ENCODE measurements around the gene TEX50. TPM values are rescaled to one million over a fixed set of nuclear protein-coding genes. Genes with fewer than 3 reads are reported as not detected.
"Not testable (repeated sequence)": the region's sequence is repeated elsewhere in the genome, so short reads cannot be mapped to it uniquely, and the experiment has no call there.

Gene TEX50
- total RNA-seq, 1 donor from 2014 or later = not detected

DNA sequence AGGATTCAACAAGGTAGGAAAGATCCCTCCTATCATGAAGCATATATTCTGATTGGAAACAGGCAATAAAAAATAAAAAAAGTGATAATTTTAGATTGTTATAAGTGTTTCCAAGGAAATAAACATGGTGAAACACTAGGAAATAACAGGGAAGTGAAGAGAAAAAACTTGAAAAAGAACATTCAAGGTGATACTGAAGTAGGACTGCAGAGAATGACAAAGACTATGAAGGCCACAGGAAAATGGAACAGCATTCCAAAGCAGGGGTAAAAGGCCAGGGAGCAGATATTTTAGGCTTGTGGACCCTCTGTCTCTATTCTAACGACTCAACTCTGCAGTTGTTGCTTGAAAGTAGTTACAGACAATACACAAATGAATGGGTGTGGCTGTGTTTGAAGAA lies 26.6 kb downstream of the TEX50 start:
- intact Hi-C loops (cut with micrococcal nuclease) = no loop called here

DNA sequence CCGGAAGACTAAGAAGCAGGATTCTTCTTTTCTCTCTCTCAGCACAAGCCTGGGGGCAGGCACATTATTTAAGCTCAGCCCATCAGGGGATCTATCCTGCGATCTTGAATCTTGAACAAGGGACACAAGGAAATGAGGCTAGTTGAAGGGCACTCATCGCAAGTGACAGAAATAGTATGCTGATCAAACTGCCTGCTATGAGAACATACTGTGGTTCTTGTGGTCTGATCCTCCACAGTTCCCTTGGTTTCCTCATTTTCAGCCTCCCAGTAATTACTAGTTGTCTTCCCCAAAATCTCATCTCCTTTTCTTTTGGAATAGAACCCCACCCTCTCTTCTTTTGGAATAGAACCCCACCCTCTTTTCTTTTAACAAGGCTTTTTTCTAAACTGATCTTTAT lies 28.0 kb downstream of the TEX50 start:
- intact Hi-C loops (cut with micrococcal nuclease) = no loop called here

DNA sequence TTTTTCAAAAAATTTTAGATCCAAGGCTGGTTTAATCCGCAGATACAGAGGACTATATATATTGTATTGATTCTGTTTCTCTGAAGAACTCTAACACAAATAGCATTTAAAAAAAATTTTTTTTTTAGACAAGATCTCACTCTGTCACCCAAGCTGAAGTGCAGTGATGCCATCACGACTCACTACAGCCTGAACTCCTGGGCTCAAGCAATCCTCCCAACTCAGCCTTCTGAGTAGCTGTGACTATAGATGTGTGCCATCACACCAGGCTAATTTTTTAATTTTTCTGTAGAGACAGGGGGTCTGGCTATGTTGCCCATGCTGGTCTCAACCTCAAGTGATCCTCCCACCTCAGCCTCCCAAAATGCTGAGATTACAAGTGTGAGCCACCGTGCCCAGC lies 31.5 kb downstream of the TEX50 start:
- intact Hi-C loops (cut with micrococcal nuclease) = no loop called here

DNA sequence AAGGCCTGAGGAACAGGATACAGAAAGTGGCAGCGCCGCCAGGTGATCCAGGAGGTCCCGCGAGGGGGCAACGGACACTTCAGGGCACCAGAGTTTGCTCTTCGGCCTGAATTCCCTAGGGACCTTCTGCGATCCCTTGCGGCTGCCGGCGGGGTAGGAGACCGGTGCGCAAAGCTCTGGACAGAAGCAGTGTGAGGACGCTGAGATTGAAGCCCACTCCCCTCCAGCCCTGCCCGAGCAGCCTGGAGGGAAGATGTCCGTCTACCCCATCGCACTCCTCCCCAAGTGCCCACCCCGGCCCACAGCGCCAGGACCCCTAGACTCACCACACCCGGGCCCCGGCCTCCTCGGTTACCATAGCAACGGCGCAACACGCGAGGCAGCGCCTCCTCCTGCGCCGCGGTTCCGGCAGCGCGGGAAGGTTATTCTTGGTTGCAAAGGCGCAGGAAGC lies 34.4 kb downstream of the TEX50 start, which contains the start of gene ANKRD45:
Gene ANKRD45, minus strand, starts transcription at position 361 of the 451 bp plus-strand sequence. CDS start 10,433 bp downstream, outside the sequence.
- intact Hi-C loops (cut with micrococcal nuclease) = no loop called here

DNA sequence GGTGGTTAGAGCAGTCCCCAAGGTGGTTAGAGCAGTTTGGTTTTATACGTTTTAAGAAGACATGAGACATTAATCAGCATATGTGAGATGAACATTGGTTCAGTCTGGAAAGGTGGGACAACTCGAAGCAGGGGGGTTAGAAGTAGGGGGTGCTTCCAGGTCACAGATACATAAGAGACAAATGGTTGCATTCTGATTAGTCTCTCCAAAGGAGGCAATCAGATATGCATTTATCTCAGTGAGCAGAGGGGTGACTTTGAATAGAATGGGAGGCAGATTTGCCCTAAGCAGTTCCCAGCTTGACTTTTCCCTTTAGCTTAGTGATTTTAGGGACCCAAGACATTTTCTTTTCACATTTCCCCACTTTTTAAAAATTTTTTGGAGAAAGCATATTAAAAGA lies 39.4 kb downstream of the TEX50 start:
- intact Hi-C loops (cut with micrococcal nuclease) = not testable (repeated sequence)

DNA sequence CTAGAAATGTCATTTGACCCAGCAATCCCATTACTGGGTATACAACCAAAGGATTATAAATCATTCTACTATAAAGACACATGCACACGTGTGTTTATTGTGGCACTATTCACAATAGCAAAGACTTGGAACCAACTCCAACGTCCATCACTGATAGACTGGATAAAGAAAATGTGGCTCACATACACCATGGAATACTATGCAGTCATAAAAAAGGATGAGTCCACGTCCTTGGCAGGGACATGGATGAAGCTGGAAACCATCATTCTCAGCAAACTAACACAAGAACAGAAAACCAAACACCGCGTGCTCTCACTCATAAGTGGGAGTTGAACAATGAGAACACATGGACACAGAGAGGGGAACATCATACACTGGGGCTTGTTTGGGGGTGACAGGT lies 45.0 kb downstream of the TEX50 start:
- intact Hi-C loops (cut with micrococcal nuclease) = not testable (repeated sequence)

DNA sequence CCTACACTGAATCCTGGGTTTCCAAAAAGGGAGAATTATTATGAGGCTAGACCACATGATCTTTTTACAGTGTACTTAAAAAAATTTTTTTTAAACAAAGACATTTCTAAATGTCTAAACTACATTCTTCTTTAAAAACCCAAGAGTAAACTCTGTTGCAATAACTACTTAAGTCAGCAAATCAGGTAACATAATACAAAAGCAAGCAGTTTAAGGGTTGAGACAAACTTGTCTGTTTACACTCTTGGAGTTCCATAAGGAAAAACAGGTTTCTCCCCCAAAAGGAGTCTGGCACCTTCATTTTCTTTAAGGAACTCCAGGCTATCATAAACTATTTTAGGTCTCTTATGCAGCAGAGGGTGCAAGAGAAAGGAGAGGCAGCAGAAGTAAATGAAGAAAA lies 47.0 kb downstream of the TEX50 start:
- intact Hi-C loops (cut with micrococcal nuclease) = no loop called here

DNA sequence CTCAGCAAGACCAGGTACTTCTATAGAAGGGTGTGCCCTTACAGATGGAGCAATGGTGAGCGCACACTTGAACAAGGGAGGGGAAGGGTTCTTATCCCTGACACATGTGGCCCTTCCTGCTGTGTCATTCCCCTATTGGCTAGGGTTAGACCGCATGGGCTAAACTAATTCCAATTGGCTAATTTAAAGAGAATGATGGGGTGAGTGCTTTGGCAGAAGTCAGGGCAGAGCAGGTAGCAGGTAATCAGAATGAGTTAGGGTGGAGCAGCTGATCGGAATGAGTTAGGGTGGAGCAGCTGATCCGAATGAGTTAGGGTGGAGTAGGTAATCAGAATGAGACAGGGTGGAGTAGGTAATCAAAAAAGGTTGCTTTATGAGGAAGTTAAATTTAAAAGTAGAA lies 48.7 kb downstream of the TEX50 start:
- intact Hi-C loops (cut with micrococcal nuclease) = not testable (repeated sequence)

DNA sequence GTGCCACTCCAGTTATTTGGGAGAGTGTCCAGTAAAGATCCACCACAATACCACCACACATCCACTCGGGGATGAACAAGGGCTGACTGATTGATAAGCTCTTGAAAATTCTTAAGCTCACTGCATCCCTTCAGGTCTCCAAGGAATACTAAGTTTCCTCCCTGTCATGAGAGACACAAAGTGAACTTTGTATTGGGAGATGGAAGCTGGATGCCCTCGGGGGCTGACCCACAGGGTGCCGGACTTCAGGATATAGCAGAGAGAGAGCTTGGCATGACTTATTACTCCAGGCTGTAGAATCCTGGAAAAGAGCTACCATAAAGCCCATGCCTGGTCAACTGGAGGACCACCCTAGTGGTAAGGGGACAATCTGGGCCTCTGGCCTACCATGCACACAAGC lies 50.0 kb downstream of the TEX50 start:
- intact Hi-C loops (cut with micrococcal nuclease) = not testable (repeated sequence)

Other genes starting within 250 kb of the TEX50 start
- 112 and 114 TPM in 2 replicates for gene PRDX6, start 158.0 kb upstream of the TEX50 start, total RNA-seq
- not detected in 2 replicates for gene SLC9C2, start 32.3 kb upstream of the TEX50 start, total RNA-seq
- gene ANKRD45, start 34.5 kb downstream of the TEX50 start, total RNA-seq = not detected in 2 replicates
- 23.0 and 23.4 TPM in 2 replicates for gene KLHL20, start 79.6 kb downstream of the TEX50 start, total RNA-seq
- 23.7 and 26.3 TPM in 2 replicates for gene DARS2, start 189.3 kb downstream of the TEX50 start, total RNA-seq
- gene CENPL, start 189.5 kb downstream of the TEX50 start, total RNA-seq = 25.9 and 28.8 TPM in 2 replicates
- 310 and 335 TPM in 2 replicates for gene GAS5, start 232.7 kb downstream of the TEX50 start, total RNA-seq
- 10.8 and 11.1 TPM in 2 replicates for gene ZBTB37, start 233.0 kb downstream of the TEX50 start, total RNA-seq